HCT116 (cell line): Measurements from ENCODE around the gene HIF1A. TPM values are rescaled to one million over a fixed set of nuclear protein-coding genes. Genes with fewer than 3 reads are reported as not detected.

ENCODE experiments used
- ATAC-seq: fragments of 200-7000 bp; cut with Tn5 transposase; 2 replicates; pipeline ENCODE4 v1.9.1; 2020; ENCODE audit warnings: mild to moderate bottlenecking, moderate library complexity
- BruUV-seq: library from RNA; stranded (reverse); fragments of 400-500 nt; replicated peaks from 2 replicates; lab custom pipeline; 2021; lab: Mats Ljungman, UMichigan
- CTCF ChIA-PET: fragments of 300-600 bp; sonication (Branson Sonifier 250); formaldehyde crosslinking; loops from one replicate; lab custom pipeline; 2021; ENCODE audit warnings: antibody characterized with exemption; lab: Charles Lee
- POLR2A ChIA-PET: fragments of 300-600, 350-600 bp; sonication (Branson Sonifier 250); formaldehyde crosslinking; loops from one replicate; lab custom pipeline; 2021; ENCODE audit warnings: antibody characterized with exemption; lab: Charles Lee
- RAD21 ChIA-PET, 2 experiments: fragments of 300-600 bp; sonication (Branson Sonifier 250); formaldehyde crosslinking; loops; one replicate each; lab custom pipeline; 2023; ENCODE audit warnings: low total read pairs in 2 of 2; ENCODE audit not compliant: uncharacterized antibody in 2 of 2, unreplicated experiment in 2 of 2, low non-redundant PET in 1 of 2; lab: Charles Lee
- DNase-seq: peaks from one replicate; pipeline ENCODE4 v3.0.0-alpha.2; 2010; ENCODE audit warnings: low read depth, low spot score
- H2AFZ ChIP-seq: fragments of 200-600 bp; shearing (Covaris generic), sonication (generic); 2 replicates; pipeline ENCODE4 v1.6.1; 2017; ENCODE audit warnings: low read depth, mixed run types, mixed read lengths, antibody characterized with exemption, low read length; ENCODE audit not compliant: poor library complexity, severe bottlenecking
- H3K27ac ChIP-seq: 2 replicates; pipeline ENCODE4 v1.5.1; 2012; ENCODE audit warnings: low read depth, low read length
- H3K27me3 ChIP-seq: fragments of 200-600 bp; sonication (generic); 2 replicates; pipeline ENCODE4 v1.6.1; 2016; ENCODE audit warnings: mixed run types, low read length, mixed read lengths; ENCODE audit not compliant: insufficient read depth
- H3K36me3 ChIP-seq, 2 experiments: fragments of 200-500 bp in 1 of 2; fragments of 200-600 bp in 1 of 2; sonication (Bioruptor generic) in 1 of 2; sonication (generic) in 1 of 2; 2 replicates each; pipeline versions ENCODE4 v1.5.1 to v1.6.1; 2014 to 2016; ENCODE audit warnings: low read length in 2 of 2, inconsistent platforms in 1 of 2, mixed read lengths in 1 of 2, mixed run types in 1 of 2; ENCODE audit not compliant: insufficient read depth in 2 of 2, control insufficient read depth in 1 of 2
- H3K4me1 ChIP-seq, 2 experiments: fragments of 200-600 bp in 1 of 2; sonication (generic) in 1 of 2; 2 replicates each; pipeline versions ENCODE4 v1.5.1 to v1.6.1; 2012 to 2017; ENCODE audit warnings: low read length in 2 of 2, inconsistent platforms in 1 of 2, mild to moderate bottlenecking in 1 of 2, mixed read lengths in 1 of 2, mixed run types in 1 of 2, moderate library complexity in 1 of 2; ENCODE audit not compliant: insufficient read depth in 2 of 2, control insufficient read depth in 1 of 2
- H3K4me2 ChIP-seq: fragments of 200-600 bp; sonication (generic); 2 replicates; pipeline ENCODE4 v1.6.1; 2017; ENCODE audit warnings: mixed run types, low read length, mixed read lengths
- H3K4me3 ChIP-seq, 2 experiments: fragments of 200-600 bp in 1 of 2; sonication (generic) in 1 of 2; replicated peaks in 1 of 2; 2 replicates each; pipeline ENCODE4 v1.5.1; 2011 to 2016; ENCODE audit warnings: low read length in 2 of 2, control low read depth in 1 of 2, low read depth in 1 of 2, mild to moderate bottlenecking in 1 of 2, mixed read lengths in 1 of 2, mixed run types in 1 of 2
- H3K79me2 ChIP-seq: fragments of 200-600 bp; sonication (generic); 2 replicates; pipeline ENCODE4 v1.6.1; 2017; ENCODE audit warnings: mild to moderate bottlenecking, mixed run types, low read length, moderate library complexity, mixed read lengths; ENCODE audit not compliant: insufficient read depth
- H3K9ac ChIP-seq: fragments of 200-600 bp; sonication (generic); 2 replicates; pipeline ENCODE4 v1.6.1; 2016; ENCODE audit warnings: low read length, mixed read lengths
- H3K9me2 ChIP-seq: fragments of 200-600 bp; sonication (generic), shearing (Covaris generic); 2 replicates; pipeline ENCODE4 v1.6.1; 2017; ENCODE audit warnings: mixed run types, mild to moderate bottlenecking, moderate library complexity; ENCODE audit not compliant: insufficient read depth
- H3K9me3 ChIP-seq, 2 experiments: fragments of 200-500 bp in 1 of 2; fragments of 200-600 bp in 1 of 2; sonication (Bioruptor generic) in 1 of 2; sonication (generic) in 1 of 2; 2 replicates each; pipeline ENCODE4 v1.6.1; 2014 to 2017; ENCODE audit warnings: low read length in 2 of 2, mixed read lengths in 2 of 2, inconsistent platforms in 1 of 2, low read depth in 1 of 2, mild to moderate bottlenecking in 1 of 2, mixed run types in 1 of 2, moderate library complexity in 1 of 2; ENCODE audit not compliant: control insufficient read depth in 1 of 2, insufficient read depth in 1 of 2
- H4K20me1 ChIP-seq: fragments of 200-600 bp; sonication (generic), shearing (Covaris generic); 2 replicates; pipeline ENCODE4 v1.6.1; 2017; ENCODE audit warnings: mixed run types, mild to moderate bottlenecking, moderate library complexity; ENCODE audit not compliant: insufficient read depth
- CBX3 ChIP-seq: IDR thresholded peaks from 2 replicates; pipeline ENCODE4 v1.6.1; 2012; ENCODE audit warnings: low read depth
- EGR1 ChIP-seq: IDR thresholded peaks from 2 replicates; pipeline ENCODE4 v1.6.1; 2012; ENCODE audit warnings: low read depth
- ELF1 ChIP-seq: IDR thresholded peaks from 2 replicates; pipeline ENCODE4 v1.6.1; 2012; ENCODE audit warnings: low read depth, borderline replicate concordance
- EZH2phosphoT487 ChIP-seq: fragments of 200-600 bp; IDR thresholded peaks from 2 replicates; pipeline ENCODE4 v1.6.1; 2018; ENCODE audit warnings: antibody characterized with exemption, borderline replicate concordance
- JUND ChIP-seq: IDR thresholded peaks from 2 replicates; pipeline ENCODE4 v1.6.1; 2012
- MAX ChIP-seq: IDR thresholded peaks from 2 replicates; pipeline ENCODE4 v1.6.1; 2012
- POLR2AphosphoS5 ChIP-seq: IDR thresholded peaks from 2 replicates; pipeline ENCODE4 v1.6.1; 2011; ENCODE audit warnings: mild to moderate bottlenecking, low read depth, low read length, moderate library complexity
- SIN3A ChIP-seq: IDR thresholded peaks from 2 replicates; pipeline ENCODE4 v1.6.1; 2012; ENCODE audit warnings: low read depth
- TCF7L2 ChIP-seq: IDR thresholded peaks from 2 replicates; pipeline ENCODE4 v1.7.0; 2011; ENCODE audit warnings: borderline replicate concordance, inconsistent platforms; ENCODE audit not compliant: insufficient read depth, insufficient read length; ENCODE audit errors: extremely low read depth
- ZBTB33 ChIP-seq: IDR thresholded peaks from 2 replicates; pipeline ENCODE4 v1.6.1; 2011; ENCODE audit warnings: mild to moderate bottlenecking, low read length, moderate library complexity; ENCODE audit not compliant: insufficient replicate concordance; ENCODE audit errors: extremely low read depth
- ZNF274 ChIP-seq: fragments of 200-500 bp; sonication (Bioruptor generic); IDR thresholded peaks from 2 replicates; pipeline ENCODE4 v1.6.1; 2014; ENCODE audit warnings: mild to moderate bottlenecking, low read depth, low read length, inconsistent platforms
- intact Hi-C: fragments of 100-400 bp; cut with micrococcal nuclease; formaldehyde crosslinking; loops from 2 replicates; pipeline ENCODE4 v1.10.0; 2022
- total RNA-seq: library from RNA; stranded (reverse); gene quantifications from one replicate; pipeline ENCODE4 v1.2.1, GENCODE V29; 2021; ENCODE audit not compliant: unreplicated experiment
- TF ChIP-seq, protein P1 (sequence below), 3 experiments: fragments of 200-600 bp in 1 of 3; sonication (generic) in 1 of 3; IDR thresholded peaks in 2 of 3; conservative IDR thresholded peaks in 1 of 3; 2 replicates each; pipeline ENCODE4 v1.5.1; 2012 to 2017; ENCODE audit warnings: low read depth in 2 of 3, low read length in 2 of 3, antibody characterized with exemption in 1 of 3, borderline replicate concordance in 1 of 3, control low read depth in 1 of 3, mild to moderate bottlenecking in 1 of 3, mixed read lengths in 1 of 3, mixed run types in 1 of 3, moderate library complexity in 1 of 3; ENCODE audit not compliant: insufficient read depth in 1 of 3

The HIF1A gene
- total RNA-seq, 1 experiment from 2014 or later: 113 TPM

DNA sequence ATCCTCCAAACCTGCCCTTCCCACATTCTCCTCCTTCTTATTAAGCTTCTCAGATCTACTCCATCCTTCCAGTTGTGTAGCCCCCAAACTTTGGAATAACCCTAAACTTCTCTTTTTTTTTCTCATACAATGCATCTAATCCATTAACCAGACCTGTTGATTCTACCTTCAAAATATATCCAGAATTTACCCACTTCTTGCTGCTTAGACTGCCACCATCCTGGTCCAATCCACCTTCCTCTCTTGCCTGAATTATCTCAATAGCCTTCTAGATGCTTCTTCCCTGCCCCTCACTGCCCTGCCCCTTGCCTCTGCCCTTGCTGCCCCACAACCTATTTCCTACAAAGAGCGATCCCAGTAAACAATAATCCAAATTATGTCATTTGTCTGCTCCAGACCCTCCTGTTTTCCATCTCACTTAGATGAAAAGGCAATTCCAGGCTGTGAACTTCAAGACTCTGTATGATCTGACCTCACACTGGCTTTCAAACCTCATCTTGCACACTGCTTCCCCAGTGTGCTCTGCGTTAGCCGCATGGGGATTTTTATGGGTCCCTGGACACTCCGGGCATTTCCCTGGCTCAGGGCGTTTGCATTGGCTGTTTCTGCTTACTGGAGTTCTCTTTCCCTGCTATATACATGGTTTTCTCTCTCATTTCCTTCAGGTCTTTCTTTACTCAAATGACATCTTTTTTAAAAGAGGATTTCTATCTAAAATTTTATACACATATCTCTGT lies 42.6 kb upstream of the HIF1A start:
- Histone ChIP-seq H3K9ac (no peak overlapping the region), H3K79me2 (no peaks in the 10 kb centered on the region), H3K27ac (no peak overlapping the region), H3K9me2 (no peaks in the 10 kb centered on the region), H4K20me1 (no peaks in the 10 kb centered on the region), H3K27me3 (no peaks in the 10 kb centered on the region), H2AFZ (no peak overlapping the region), H3K4me1 (no peaks in the 10 kb centered on the region), H3K9me3 (no peaks in the 10 kb centered on the region), H3K36me3 (no peaks in the 10 kb centered on the region), H3K4me2 (no peak overlapping the region), H3K4me3 (no peak overlapping the region)
- no TSS peak for BruUV-seq
- CTCF ChIA-PET: no interaction called here
- DNase-seq (no peak), ATAC-seq (no peak)
- RAD21 ChIA-PET: no interaction called here
- POLR2A ChIA-PET: no interaction called here
- intact Hi-C loops: no loop called here
- no peak for TF ChIP-seq ELF1
- TF ChIP-seq ZNF274: no peak
- no peak for TF ChIP-seq TCF7L2
- no peak for TF ChIP-seq MAX
- no peak for TF ChIP-seq CBX3
- TF ChIP-seq ZBTB33: no peak
- TF ChIP-seq EGR1: no peak
- no peak for TF ChIP-seq EZH2phosphoT487
- TF ChIP-seq SIN3A: no peak
- no peak for TF ChIP-seq POLR2AphosphoS5
- no peak for TF ChIP-seq JUND
- TF ChIP-seq, protein P1, sequence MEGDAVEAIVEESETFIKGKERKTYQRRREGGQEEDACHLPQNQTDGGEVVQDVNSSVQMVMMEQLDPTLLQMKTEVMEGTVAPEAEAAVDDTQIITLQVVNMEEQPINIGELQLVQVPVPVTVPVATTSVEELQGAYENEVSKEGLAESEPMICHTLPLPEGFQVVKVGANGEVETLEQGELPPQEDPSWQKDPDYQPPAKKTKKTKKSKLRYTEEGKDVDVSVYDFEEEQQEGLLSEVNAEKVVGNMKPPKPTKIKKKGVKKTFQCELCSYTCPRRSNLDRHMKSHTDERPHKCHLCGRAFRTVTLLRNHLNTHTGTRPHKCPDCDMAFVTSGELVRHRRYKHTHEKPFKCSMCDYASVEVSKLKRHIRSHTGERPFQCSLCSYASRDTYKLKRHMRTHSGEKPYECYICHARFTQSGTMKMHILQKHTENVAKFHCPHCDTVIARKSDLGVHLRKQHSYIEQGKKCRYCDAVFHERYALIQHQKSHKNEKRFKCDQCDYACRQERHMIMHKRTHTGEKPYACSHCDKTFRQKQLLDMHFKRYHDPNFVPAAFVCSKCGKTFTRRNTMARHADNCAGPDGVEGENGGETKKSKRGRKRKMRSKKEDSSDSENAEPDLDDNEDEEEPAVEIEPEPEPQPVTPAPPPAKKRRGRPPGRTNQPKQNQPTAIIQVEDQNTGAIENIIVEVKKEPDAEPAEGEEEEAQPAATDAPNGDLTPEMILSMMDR (IDR thresholded peaks at IDR 0.05 in 2 of 3, conservative IDR thresholded peaks at IDR 0.05 in 1 of 3; ENCODE audit: borderline replicate concordance in 1 of 3, insufficient read depth in 1 of 3, low read depth in 2 of 3, low read length in 2 of 3): no peak
